HepG2 (cell line): ENCODE results near the gene NYNRIN. TPM values are rescaled to one million over a fixed set of nuclear protein-coding genes. Genes with fewer than 3 reads are reported as not detected.

Source experiments
- CHCHD3 ChIP-seq: sonication (generic); formaldehyde crosslinking; IDR thresholded peaks from 2 replicates; pipeline ENCODE4 v1.8.0; 2022; ENCODE audit warnings: mild to moderate bottlenecking, missing genetic modification reagents, moderate library complexity
- EZH2 ChIP-seq: conservative IDR thresholded peaks from 2 replicates; pipeline ENCODE4 v1.6.1; 2012; ENCODE audit warnings: mild to moderate bottlenecking, low read depth, low read length, moderate library complexity
- HHEX ChIP-seq: IDR thresholded peaks from 2 replicates; pipeline ENCODE4 v1.6.1; 2016; ENCODE audit warnings: control low read depth
- KLF9 ChIP-seq: IDR thresholded peaks from 2 replicates; pipeline ENCODE4 v1.6.1; 2016; ENCODE audit warnings: low read depth
- KMT2B ChIP-seq: IDR thresholded peaks from 2 replicates; pipeline ENCODE4 v1.6.1; 2016; ENCODE audit warnings: missing genetic modification reagents, missing compliant biosample characterization
- PCBP2 ChIP-seq: fragments of 200-400 bp; formaldehyde crosslinking; optimal IDR thresholded peaks from 2 replicates; pipeline ENCODE3; 2018; ENCODE audit warnings: low read length, low read depth; ENCODE audit not compliant: poor library complexity, severe bottlenecking
- POLR2AphosphoS2 ChIP-seq: IDR thresholded peaks from 2 replicates; pipeline ENCODE4 v1.6.1; 2011; ENCODE audit warnings: low read depth, low read length, improper control_type of control experiment
- RFX5 ChIP-seq: IDR thresholded peaks from 2 replicates; pipeline ENCODE4 v1.6.1; 2011; ENCODE audit warnings: low read depth, low read length, improper control_type of control experiment
- RXRA ChIP-seq: sonication (generic); formaldehyde crosslinking; IDR thresholded peaks from 2 replicates; pipeline ENCODE4 v1.5.1; 2020; ENCODE audit warnings: missing genetic modification reagents
- SATB2 ChIP-seq: sonication (generic); formaldehyde crosslinking; IDR thresholded peaks from 2 replicates; pipeline ENCODE4 v1.5.0; 2020; ENCODE audit warnings: missing genetic modification reagents
- TBL1XR1 ChIP-seq: fragments of 150-350 bp; IDR thresholded peaks from 2 replicates; pipeline ENCODE4 v1.6.1; 2014; ENCODE audit warnings: borderline replicate concordance, low read length; ENCODE audit not compliant: partially characterized antibody
- TOE1 ChIP-seq: sonication (generic); formaldehyde crosslinking; IDR thresholded peaks from 2 replicates; pipeline ENCODE4 v1.4.0; 2020; ENCODE audit warnings: mild to moderate bottlenecking, missing genetic modification reagents
- ZBTB42 ChIP-seq: sonication (generic); formaldehyde crosslinking; IDR thresholded peaks from 2 replicates; pipeline ENCODE4 v1.5.0; 2020; ENCODE audit warnings: mild to moderate bottlenecking, missing genetic modification reagents
- ZBTB8A ChIP-seq: sonication (generic); formaldehyde crosslinking; IDR thresholded peaks from 2 replicates; pipeline ENCODE4 v1.4.0; 2020; ENCODE audit warnings: mild to moderate bottlenecking, low read depth, missing genetic modification reagents, borderline replicate concordance
- ZFX ChIP-seq: sonication (generic); formaldehyde crosslinking; IDR thresholded peaks from 2 replicates; pipeline ENCODE4 v1.4.0; 2020; ENCODE audit warnings: mild to moderate bottlenecking, low read depth, missing genetic modification reagents, moderate library complexity
- ZNF12 ChIP-seq: sonication (generic); formaldehyde crosslinking; IDR thresholded peaks from 2 replicates; pipeline ENCODE4 v1.5.0; 2020; ENCODE audit warnings: missing genetic modification reagents
- ZNF205 ChIP-seq: IDR thresholded peaks from 2 replicates; pipeline ENCODE4 v1.6.1; 2018; ENCODE audit warnings: missing biosample characterization, missing genetic modification reagents
- ZNF556 ChIP-seq: sonication (generic); formaldehyde crosslinking; IDR thresholded peaks from 2 replicates; pipeline ENCODE4 v1.4.0; 2020; ENCODE audit warnings: mild to moderate bottlenecking, missing genetic modification reagents, borderline replicate concordance
- ZNF883 ChIP-seq: sonication (generic); formaldehyde crosslinking; IDR thresholded peaks from 2 replicates; pipeline ENCODE4 v1.5.1; 2020; ENCODE audit warnings: mild to moderate bottlenecking, missing genetic modification reagents; ENCODE audit errors: not compliant biosample characterization
- ZSCAN21 ChIP-seq: sonication (generic); formaldehyde crosslinking; IDR thresholded peaks from 2 replicates; pipeline ENCODE4 v1.8.0; 2022; ENCODE audit warnings: mild to moderate bottlenecking, missing genetic modification reagents, moderate library complexity, borderline replicate concordance
- polyA plus RNA-seq, 8 experiments: library from polyadenylated mRNA; depleted of rRNA in 3 of 8; stranded (reverse) in 7 of 8; unstranded in 1 of 8; fragments of >200 nt; fragmentation: Illumina TruSeq in 4 of 8; extraction: Trizol in 4 of 8; gene quantifications; 2 replicates each; pipeline versions ENCODE4 v1.2.1 to v1.2.3, GENCODE V29; 2011 to 2016; ENCODE audit warnings: low read depth in 4 of 8, missing spikeins in 1 of 8, mixed read lengths in 1 of 8; ENCODE audit not compliant: insufficient read depth in 1 of 8
- total RNA-seq, 5 experiments: library from RNA; depleted of rRNA; stranded (reverse); fragments of >200 nt; fragmentation: Illumina TruSeq; extraction: Trizol; gene quantifications; 2 replicates each; pipeline ENCODE4 v1.2.3, GENCODE V29; 2016; ENCODE audit warnings: low read depth in 1 of 5
- TF ChIP-seq, protein P1 (sequence below): sonication (generic); formaldehyde crosslinking; IDR thresholded peaks from 2 replicates; pipeline ENCODE4 v1.4.0; 2020; ENCODE audit warnings: mild to moderate bottlenecking, missing genetic modification reagents
- TF ChIP-seq, protein P2 (sequence below): IDR thresholded peaks from 2 replicates; pipeline ENCODE4 v1.6.1; 2018; ENCODE audit warnings: missing genetic modification reagents
- TF ChIP-seq, protein P3 (sequence below): sonication (generic); formaldehyde crosslinking; conservative IDR thresholded peaks from 2 replicates; pipeline ENCODE4 v1.4.0; 2020; ENCODE audit warnings: mild to moderate bottlenecking, missing genetic modification reagents, moderate library complexity
- TF ChIP-seq, protein P4 (sequence below): sonication (generic); formaldehyde crosslinking; conservative IDR thresholded peaks from 2 replicates; pipeline ENCODE4 v1.8.1; 2023; ENCODE audit warnings: missing genetic modification reagents

NYNRIN gene
- total and polyA plus RNA-seq, 2 of the 13 experiments (the other 11 are each of a cell fraction or from before 2014, with no cell fraction given) = 0.63 to 1.1 TPM

DNA sequence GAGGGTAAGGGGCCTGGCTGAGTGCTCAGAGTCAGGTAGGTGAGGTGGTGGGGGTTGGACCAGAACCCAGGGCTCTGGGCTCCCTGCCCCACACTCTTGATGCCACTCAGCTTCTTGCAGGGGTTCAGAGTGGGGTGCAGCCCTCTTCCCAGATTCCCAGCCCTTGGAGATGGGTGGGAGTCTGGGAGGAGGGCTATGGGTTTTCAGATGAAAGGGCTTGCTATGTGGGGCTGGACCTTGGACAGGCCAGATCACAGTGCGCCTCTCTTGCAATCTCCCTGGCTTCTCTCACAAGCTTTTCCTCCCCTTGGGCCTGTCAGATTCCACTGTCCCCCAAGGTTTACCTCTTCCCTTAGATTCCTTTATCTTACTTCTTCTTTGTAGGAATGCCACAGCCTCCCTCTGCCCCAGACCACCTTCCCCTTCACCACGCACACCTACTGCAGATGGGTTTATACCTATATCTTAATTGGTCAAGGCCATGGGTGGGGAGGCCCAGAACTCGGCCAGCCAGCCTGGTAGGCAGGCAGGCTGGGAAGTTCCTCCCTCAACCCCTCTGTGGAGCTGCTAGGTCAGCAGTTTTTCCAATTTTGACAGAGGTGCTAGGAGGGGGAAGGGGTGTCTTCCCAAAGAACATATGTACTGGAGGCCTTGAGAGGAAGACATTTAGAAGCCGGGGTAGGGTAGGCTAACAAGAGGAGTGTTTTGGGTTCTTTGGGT lies 1.4 kb downstream of the NYNRIN start (continued):
- TF ChIP-seq ZFX (CRISPR knock-in tag) (peak; percentile 52; the same call in 1 of the 2 replicates), ZNF205 (no peak), ZNF12 (CRISPR knock-in tag) (no peak), ZNF883 (no peak), ZNF556 (CRISPR knock-in tag) (no peak), PCBP2 (no peak), KLF9 (CRISPR knock-in tag) (no peak), TBL1XR1 (no peak), HHEX (CRISPR knock-in tag) (no peak), KMT2B (CRISPR knock-in tag) (no peak), ZSCAN21 (CRISPR knock-in tag) (no peak), EZH2 (no peak), ZBTB8A (no peak), SATB2 (CRISPR knock-in tag) (no peak), RXRA (CRISPR knock-in tag) (no peak), ZBTB42 (CRISPR knock-in tag) (no peak), TOE1 (CRISPR knock-in tag) (no peak), RFX5 (no peak), POLR2AphosphoS2 (no peak), CHCHD3 (CRISPR knock-in tag) (no peak)
- TF ChIP-seq, protein P1, sequence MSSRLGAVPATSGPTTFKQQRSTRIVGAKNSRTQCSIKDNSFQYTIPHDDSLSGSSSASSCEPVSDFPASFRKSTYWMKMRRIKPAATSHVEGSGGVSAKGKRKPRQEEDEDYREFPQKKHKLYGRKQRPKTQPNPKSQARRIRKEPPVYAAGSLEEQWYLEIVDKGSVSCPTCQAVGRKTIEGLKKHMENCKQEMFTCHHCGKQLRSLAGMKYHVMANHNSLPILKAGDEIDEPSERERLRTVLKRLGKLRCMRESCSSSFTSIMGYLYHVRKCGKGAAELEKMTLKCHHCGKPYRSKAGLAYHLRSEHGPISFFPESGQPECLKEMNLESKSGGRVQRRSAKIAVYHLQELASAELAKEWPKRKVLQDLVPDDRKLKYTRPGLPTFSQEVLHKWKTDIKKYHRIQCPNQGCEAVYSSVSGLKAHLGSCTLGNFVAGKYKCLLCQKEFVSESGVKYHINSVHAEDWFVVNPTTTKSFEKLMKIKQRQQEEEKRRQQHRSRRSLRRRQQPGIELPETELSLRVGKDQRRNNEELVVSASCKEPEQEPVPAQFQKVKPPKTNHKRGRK = 0 out of 2 replicates have a peak, but pooled peaks have one; percentile 22
- TF ChIP-seq, protein P2, sequence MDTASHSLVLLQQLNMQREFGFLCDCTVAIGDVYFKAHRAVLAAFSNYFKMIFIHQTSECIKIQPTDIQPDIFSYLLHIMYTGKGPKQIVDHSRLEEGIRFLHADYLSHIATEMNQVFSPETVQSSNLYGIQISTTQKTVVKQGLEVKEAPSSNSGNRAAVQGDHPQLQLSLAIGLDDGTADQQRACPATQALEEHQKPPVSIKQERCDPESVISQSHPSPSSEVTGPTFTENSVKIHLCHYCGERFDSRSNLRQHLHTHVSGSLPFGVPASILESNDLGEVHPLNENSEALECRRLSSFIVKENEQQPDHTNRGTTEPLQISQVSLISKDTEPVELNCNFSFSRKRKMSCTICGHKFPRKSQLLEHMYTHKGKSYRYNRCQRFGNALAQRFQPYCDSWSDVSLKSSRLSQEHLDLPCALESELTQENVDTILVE (CRISPR knock-in tag) = no peak
- TF ChIP-seq, protein P3, sequence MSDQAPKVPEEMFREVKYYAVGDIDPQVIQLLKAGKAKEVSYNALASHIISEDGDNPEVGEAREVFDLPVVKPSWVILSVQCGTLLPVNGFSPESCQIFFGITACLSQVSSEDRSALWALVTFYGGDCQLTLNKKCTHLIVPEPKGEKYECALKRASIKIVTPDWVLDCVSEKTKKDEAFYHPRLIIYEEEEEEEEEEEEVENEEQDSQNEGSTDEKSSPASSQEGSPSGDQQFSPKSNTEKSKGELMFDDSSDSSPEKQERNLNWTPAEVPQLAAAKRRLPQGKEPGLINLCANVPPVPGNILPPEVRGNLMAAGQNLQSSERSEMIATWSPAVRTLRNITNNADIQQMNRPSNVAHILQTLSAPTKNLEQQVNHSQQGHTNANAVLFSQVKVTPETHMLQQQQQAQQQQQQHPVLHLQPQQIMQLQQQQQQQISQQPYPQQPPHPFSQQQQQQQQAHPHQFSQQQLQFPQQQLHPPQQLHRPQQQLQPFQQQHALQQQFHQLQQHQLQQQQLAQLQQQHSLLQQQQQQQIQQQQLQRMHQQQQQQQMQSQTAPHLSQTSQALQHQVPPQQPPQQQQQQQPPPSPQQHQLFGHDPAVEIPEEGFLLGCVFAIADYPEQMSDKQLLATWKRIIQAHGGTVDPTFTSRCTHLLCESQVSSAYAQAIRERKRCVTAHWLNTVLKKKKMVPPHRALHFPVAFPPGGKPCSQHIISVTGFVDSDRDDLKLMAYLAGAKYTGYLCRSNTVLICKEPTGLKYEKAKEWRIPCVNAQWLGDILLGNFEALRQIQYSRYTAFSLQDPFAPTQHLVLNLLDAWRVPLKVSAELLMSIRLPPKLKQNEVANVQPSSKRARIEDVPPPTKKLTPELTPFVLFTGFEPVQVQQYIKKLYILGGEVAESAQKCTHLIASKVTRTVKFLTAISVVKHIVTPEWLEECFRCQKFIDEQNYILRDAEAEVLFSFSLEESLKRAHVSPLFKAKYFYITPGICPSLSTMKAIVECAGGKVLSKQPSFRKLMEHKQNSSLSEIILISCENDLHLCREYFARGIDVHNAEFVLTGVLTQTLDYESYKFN = peak; percentile 34; the same call in 1 of the 2 replicates
- TF ChIP-seq, protein P4, sequence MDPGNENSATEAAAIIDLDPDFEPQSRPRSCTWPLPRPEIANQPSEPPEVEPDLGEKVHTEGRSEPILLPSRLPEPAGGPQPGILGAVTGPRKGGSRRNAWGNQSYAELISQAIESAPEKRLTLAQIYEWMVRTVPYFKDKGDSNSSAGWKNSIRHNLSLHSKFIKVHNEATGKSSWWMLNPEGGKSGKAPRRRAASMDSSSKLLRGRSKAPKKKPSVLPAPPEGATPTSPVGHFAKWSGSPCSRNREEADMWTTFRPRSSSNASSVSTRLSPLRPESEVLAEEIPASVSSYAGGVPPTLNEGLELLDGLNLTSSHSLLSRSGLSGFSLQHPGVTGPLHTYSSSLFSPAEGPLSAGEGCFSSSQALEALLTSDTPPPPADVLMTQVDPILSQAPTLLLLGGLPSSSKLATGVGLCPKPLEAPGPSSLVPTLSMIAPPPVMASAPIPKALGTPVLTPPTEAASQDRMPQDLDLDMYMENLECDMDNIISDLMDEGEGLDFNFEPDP (CRISPR knock-in tag) = no peak
